ENCODE data around the gene HP. TPM values are rescaled to one million over a fixed set of nuclear protein-coding genes. Genes with fewer than 3 reads are reported as not detected.

The HP gene
- total and polyA plus RNA-seq, 2 of the 13 experiments (the other 11 are each of a cell fraction or from before 2014, with no cell fraction given): 387 to 524 TPM

DNA sequence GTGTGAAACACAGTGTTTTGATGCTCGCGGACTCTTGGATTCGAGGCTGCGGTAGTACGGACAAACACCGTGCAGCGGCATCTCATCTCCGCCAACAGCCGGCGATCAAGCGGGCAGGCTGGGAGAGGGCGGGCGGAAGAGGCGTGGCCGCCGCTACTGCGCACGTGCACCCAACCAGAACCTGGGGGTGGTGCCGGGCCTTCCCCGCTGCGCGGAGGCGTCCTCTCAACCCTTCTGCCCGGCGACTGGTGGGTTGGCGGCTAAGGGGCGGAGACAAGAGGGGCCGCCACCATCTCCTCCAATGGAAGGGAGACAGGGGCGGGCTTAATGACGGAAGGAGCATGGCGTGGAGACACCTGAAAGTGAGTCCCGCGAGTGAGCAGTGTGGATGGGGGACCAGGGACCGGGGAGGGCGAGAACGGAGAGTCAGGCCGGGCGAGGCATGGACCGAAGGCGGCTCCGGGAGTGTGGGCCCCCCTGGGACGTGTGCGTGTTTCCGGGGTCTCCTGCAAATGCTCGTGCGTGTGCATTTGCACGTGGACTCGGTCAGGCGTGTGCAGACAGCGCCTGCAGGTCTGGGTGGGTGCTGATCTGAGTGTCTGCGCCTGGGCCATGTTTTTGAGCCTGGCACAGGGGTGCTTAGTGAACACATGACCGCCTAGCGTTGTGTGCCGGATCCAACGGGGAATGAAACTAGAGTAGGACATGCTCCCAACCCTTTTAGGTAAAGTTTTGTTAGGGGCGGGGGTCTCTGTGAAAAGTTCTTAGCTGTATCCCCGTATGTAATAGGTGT, 45.7 kb upstream of the HP start, which contains the start of gene DHODH (continued):
- TF ChIP-seq ZNF530 (CRISPR knock-in tag; IDR thresholded peaks at IDR 0.05; ENCODE audit: low read depth) (no peak), ZNF446 (CRISPR knock-in tag; IDR thresholded peaks at IDR 0.05) (peak; percentile 36; the same call in 1 of the 2 replicates), ZNF367 (CRISPR knock-in tag; IDR thresholded peaks at IDR 0.05; ENCODE audit: borderline replicate concordance) (no peak), KLF6 (CRISPR knock-in tag; IDR thresholded peaks at IDR 0.05) (peak; percentile 79), ZNF12 (CRISPR knock-in tag; IDR thresholded peaks at IDR 0.05) (peak; percentile 37; the same call in 1 of the 2 replicates), ZNF292 (CRISPR knock-in tag; IDR thresholded peaks at IDR 0.05; ENCODE audit: borderline replicate concordance, low read depth) (peak; percentile 67; the same call in 1 of the 2 replicates), SIN3B (IDR thresholded peaks at IDR 0.05; ENCODE audit: low read length) (no peak), MIER3 (CRISPR knock-in tag; IDR thresholded peaks at IDR 0.05; ENCODE audit: borderline replicate concordance) (no peak), NFATC3 (CRISPR knock-in tag; IDR thresholded peaks at IDR 0.05) (no peak), ZNF382 (CRISPR knock-in tag; IDR thresholded peaks at IDR 0.05; ENCODE audit: borderline replicate concordance) (no peak), FIP1L1 (IDR thresholded peaks at IDR 0.05; ENCODE audit: borderline replicate concordance, insufficient read depth, low read depth, low read length) (0 out of 2 replicates have a peak, but pooled peaks have one; percentile 69), NFRKB (IDR thresholded peaks at IDR 0.05) (peak; percentile 42; the same call in 1 of the 2 replicates), TOE1 (CRISPR knock-in tag; IDR thresholded peaks at IDR 0.05) (no peak), ZBTB7B (CRISPR knock-in tag; IDR thresholded peaks at IDR 0.05) (peak; percentile 74), SIX1 (CRISPR knock-in tag; IDR thresholded peaks at IDR 0.05; ENCODE audit: borderline replicate concordance) (no peak), ZSCAN22 (CRISPR knock-in tag; IDR thresholded peaks at IDR 0.05) (peak; percentile 65; the same call in 1 of the 2 replicates), ZNF788 (CRISPR knock-in tag; IDR thresholded peaks at IDR 0.05; ENCODE audit: borderline replicate concordance) (peak; percentile 72; the same call in 1 of the 2 replicates), HOXA7 (CRISPR knock-in tag; IDR thresholded peaks at IDR 0.05) (no peak), SAP130 (CRISPR knock-in tag; IDR thresholded peaks at IDR 0.05; ENCODE audit: low read depth) (peak; percentile 97), XBP1 (CRISPR knock-in tag; IDR thresholded peaks at IDR 0.05) (no peak), RXRA (CRISPR knock-in tag; IDR thresholded peaks at IDR 0.05) (peak; percentile 77; the same call in 1 of the 2 replicates)
- TF ChIP-seq, protein P1, sequence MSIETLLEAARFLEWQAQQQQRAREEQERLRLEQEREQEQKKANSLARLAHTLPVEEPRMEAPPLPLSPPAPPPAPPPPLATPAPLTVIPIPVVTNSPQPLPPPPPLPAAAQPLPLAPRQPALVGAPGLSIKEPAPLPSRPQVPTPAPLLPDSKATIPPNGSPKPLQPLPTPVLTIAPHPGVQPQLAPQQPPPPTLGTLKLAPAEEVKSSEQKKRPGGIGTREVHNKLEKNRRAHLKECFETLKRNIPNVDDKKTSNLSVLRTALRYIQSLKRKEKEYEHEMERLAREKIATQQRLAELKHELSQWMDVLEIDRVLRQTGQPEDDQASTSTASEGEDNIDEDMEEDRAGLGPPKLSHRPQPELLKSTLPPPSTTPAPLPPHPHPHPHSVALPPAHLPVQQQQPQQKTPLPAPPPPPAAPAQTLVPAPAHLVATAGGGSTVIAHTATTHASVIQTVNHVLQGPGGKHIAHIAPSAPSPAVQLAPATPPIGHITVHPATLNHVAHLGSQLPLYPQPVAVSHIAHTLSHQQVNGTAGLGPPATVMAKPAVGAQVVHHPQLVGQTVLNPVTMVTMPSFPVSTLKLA (IDR thresholded peaks at IDR 0.05): peak; percentile 95
- TF ChIP-seq, protein P2, sequence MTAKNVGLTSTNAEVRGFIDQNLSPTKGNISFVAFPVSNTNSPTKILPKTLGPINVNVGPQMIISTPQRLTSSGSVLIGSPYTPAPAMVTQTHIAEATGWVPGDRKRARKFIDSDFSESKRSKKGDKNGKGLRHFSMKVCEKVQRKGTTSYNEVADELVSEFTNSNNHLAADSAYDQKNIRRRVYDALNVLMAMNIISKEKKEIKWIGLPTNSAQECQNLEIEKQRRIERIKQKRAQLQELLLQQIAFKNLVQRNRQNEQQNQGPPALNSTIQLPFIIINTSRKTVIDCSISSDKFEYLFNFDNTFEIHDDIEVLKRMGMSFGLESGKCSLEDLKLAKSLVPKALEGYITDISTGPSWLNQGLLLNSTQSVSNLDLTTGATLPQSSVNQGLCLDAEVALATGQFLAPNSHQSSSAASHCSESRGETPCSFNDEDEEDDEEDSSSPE (CRISPR knock-in tag; IDR thresholded peaks at IDR 0.05): peak; percentile 74
- TF ChIP-seq, protein P3, sequence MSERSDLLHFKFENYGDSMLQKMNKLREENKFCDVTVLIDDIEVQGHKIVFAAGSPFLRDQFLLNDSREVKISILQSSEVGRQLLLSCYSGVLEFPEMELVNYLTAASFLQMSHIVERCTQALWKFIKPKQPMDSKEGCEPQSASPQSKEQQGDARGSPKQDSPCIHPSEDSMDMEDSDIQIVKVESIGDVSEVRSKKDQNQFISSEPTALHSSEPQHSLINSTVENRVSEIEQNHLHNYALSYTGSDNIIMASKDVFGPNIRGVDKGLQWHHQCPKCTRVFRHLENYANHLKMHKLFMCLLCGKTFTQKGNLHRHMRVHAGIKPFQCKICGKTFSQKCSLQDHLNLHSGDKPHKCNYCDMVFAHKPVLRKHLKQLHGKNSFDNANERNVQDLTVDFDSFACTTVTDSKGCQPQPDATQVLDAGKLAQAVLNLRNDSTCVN (CRISPR knock-in tag; IDR thresholded peaks at IDR 0.05; ENCODE audit: borderline replicate concordance): no peak; the same call in 1 of the 2 replicates
- TF ChIP-seq, protein P4, sequence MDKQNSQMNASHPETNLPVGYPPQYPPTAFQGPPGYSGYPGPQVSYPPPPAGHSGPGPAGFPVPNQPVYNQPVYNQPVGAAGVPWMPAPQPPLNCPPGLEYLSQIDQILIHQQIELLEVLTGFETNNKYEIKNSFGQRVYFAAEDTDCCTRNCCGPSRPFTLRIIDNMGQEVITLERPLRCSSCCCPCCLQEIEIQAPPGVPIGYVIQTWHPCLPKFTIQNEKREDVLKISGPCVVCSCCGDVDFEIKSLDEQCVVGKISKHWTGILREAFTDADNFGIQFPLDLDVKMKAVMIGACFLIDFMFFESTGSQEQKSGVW (CRISPR knock-in tag; IDR thresholded peaks at IDR 0.05; ENCODE audit: borderline replicate concordance): no peak

Data from HepG2 (cell line).